ENCODE data around the gene PUM2. TPM values are rescaled to one million over a fixed set of nuclear protein-coding genes. Genes with fewer than 3 reads are reported as not detected.

The PUM2 gene
- total RNA-seq, 1 donor from 2014 or later, result 123 TPM

- no peaks in the 10 kb centered on the region for H3K9me3 Mint-ChIP-seq (ENCODE audit: low read depth)
- H3K27ac Mint-ChIP-seq, result no peak overlapping the region
- no peak for DNase-seq (ENCODE audit: low spot score, unreplicated experiment)
- no peak overlapping the region for H3K4me3 Mint-ChIP-seq (ENCODE audit: low read depth)
- H3K36me3 Mint-ChIP-seq (ENCODE audit: insufficient read depth), result peaks cover 23% of the 10 kb centered on the region
- H3K4me1 Mint-ChIP-seq (ENCODE audit: low read depth), result peaks cover 31% of the 10 kb centered on the region
- H3K27me3 Mint-ChIP-seq, result peaks cover 3% of the 10 kb centered on the region
- TF ChIP-seq CTCF (IDR thresholded peaks at IDR 0.05; ENCODE audit: unreplicated experiment), result no peak
Observed at GRCh38 chr2:20203521-20204225, 147.0 kb downstream of the PUM2 start.

GRCh38 chr2:20203072-20203471 lies 147.6 kb downstream of the PUM2 start:
- Mint-ChIP-seq H3K4me1 (ENCODE audit: low read depth) (peaks cover 25% of the 10 kb centered on the region), H3K9me3 (ENCODE audit: low read depth) (no peaks in the 10 kb centered on the region), H3K36me3 (ENCODE audit: insufficient read depth) (peaks cover 23% of the 10 kb centered on the region), H3K27ac (no peak overlapping the region), H3K27me3 (peaks cover 3% of the 10 kb centered on the region), H3K4me3 (ENCODE audit: low read depth) (no peak overlapping the region)
- no peak for DNase-seq (ENCODE audit: low spot score, unreplicated experiment)
- no peak for TF ChIP-seq CTCF (IDR thresholded peaks at IDR 0.05; ENCODE audit: unreplicated experiment)

GRCh38 chr2:20201671-20202070 lies 149.0 kb downstream of the PUM2 start:
- TF ChIP-seq CTCF (IDR thresholded peaks at IDR 0.05; ENCODE audit: unreplicated experiment), result no peak
- H3K4me3 Mint-ChIP-seq (ENCODE audit: low read depth), result no peak overlapping the region
- H3K27ac Mint-ChIP-seq, result no peak overlapping the region
- peaks cover 17% of the 10 kb centered on the region for H3K4me1 Mint-ChIP-seq (ENCODE audit: low read depth)
- DNase-seq (ENCODE audit: low spot score, unreplicated experiment), result no peak
- H3K36me3 Mint-ChIP-seq (ENCODE audit: insufficient read depth), result peaks cover 23% of the 10 kb centered on the region
- H3K9me3 Mint-ChIP-seq (ENCODE audit: low read depth), result no peaks in the 10 kb centered on the region
- H3K27me3 Mint-ChIP-seq, result peaks cover 3% of the 10 kb centered on the region

GRCh38 chr2:20200697-20201555 lies 149.7 kb downstream of the PUM2 start:
- peaks cover 23% of the 10 kb centered on the region for H3K36me3 Mint-ChIP-seq (ENCODE audit: insufficient read depth)
- no peak overlapping the region for H3K27ac Mint-ChIP-seq
- DNase-seq (ENCODE audit: low spot score, unreplicated experiment), result no peak
- peaks cover 16% of the 10 kb centered on the region for H3K4me1 Mint-ChIP-seq (ENCODE audit: low read depth)
- no peaks in the 10 kb centered on the region for H3K9me3 Mint-ChIP-seq (ENCODE audit: low read depth)
- H3K4me3 Mint-ChIP-seq (ENCODE audit: low read depth), result no peak overlapping the region
- TF ChIP-seq CTCF (IDR thresholded peaks at IDR 0.05; ENCODE audit: unreplicated experiment), result no peak
- H3K27me3 Mint-ChIP-seq, result peaks cover 3% of the 10 kb centered on the region

GRCh38 chr2:20199633-20200270 lies 150.9 kb downstream of the PUM2 start:
- H3K4me1 Mint-ChIP-seq (ENCODE audit: low read depth), result peaks cover 20% of the 10 kb centered on the region

More at GRCh38 chr2:20199633-20200270, 150.9 kb downstream of the PUM2 start:
- H3K9me3 Mint-ChIP-seq (ENCODE audit: low read depth), result no peaks in the 10 kb centered on the region
- peaks cover 23% of the 10 kb centered on the region for H3K36me3 Mint-ChIP-seq (ENCODE audit: insufficient read depth)
- no peak for TF ChIP-seq CTCF (IDR thresholded peaks at IDR 0.05; ENCODE audit: unreplicated experiment)
- no peak for DNase-seq (ENCODE audit: low spot score, unreplicated experiment)
- H3K27ac Mint-ChIP-seq, result no peak overlapping the region
- no peak overlapping the region for H3K4me3 Mint-ChIP-seq (ENCODE audit: low read depth)
- peaks cover 3% of the 10 kb centered on the region for H3K27me3 Mint-ChIP-seq

All from progenitor cell of endocrine pancreas (in vitro differentiated cells).